IPS-18c (cell line): Measurements from ENCODE around the gene GLRA1.

ENCODE experiments used
- H3K4me3 ChIP-seq: 2 replicates; pipeline ENCODE4 v1.7.0; 2013; ENCODE audit warnings: low read depth, mild to moderate bottlenecking, low read length, moderate library complexity; ENCODE audit not compliant: insufficient read depth
- H3K9me3 ChIP-seq: one replicate; pipeline ENCODE4 v1.6.1; 2013; ENCODE audit warnings: mild to moderate bottlenecking, low read length, moderate library complexity; ENCODE audit not compliant: control insufficient read depth, insufficient read depth

GLRA1 gene

GRCh38 chr5:151926188-151926587 is 1.5 kb upstream of the GLRA1 start:
- no peaks in the 10 kb centered on the region for H3K9me3 ChIP-seq

GRCh38 chr5:151925340-151925739 is 689 bp upstream of the GLRA1 start:
- Histone ChIP-seq H3K9me3 (no peaks in the 10 kb centered on the region), H3K4me3 (peak overlapping the region; percentile 57; the same call in 1 of the 2 replicates)

More at GRCh38 chr5:151926188-151926587, 1.5 kb upstream of the GLRA1 start:
- H3K4me3 ChIP-seq, result no peak overlapping the region

GRCh38 chr5:151923866-151924476 is 680 bp downstream of the GLRA1 start:
- Histone ChIP-seq H3K4me3 (no peak overlapping the region), H3K9me3 (no peaks in the 10 kb centered on the region)

GRCh38 chr5:151921916-151922315 is 2.7 kb downstream of the GLRA1 start:
- no peak overlapping the region for H3K4me3 ChIP-seq
- no peaks in the 10 kb centered on the region for H3K9me3 ChIP-seq

- Histone ChIP-seq H3K4me3 (no peak overlapping the region), H3K9me3 (no peaks in the 10 kb centered on the region)
Observed at GRCh38 chr5:151917904-151918303, 6.7 kb downstream of the GLRA1 start.

- Histone ChIP-seq H3K9me3 (no peaks in the 10 kb centered on the region), H3K4me3 (no peak overlapping the region)
Observed at GRCh38 chr5:151913425-151913824, 11.2 kb downstream of the GLRA1 start.

GRCh38 chr5:151912360-151912759 is 12.3 kb downstream of the GLRA1 start:
- Histone ChIP-seq H3K9me3 (no peaks in the 10 kb centered on the region), H3K4me3 (no peak overlapping the region)

- no peaks in the 10 kb centered on the region for H3K9me3 ChIP-seq
- H3K4me3 ChIP-seq, result no peak overlapping the region
Observed at GRCh38 chr5:151911011-151911410, 13.6 kb downstream of the GLRA1 start.

GRCh38 chr5:151909628-151910027 is 15.0 kb downstream of the GLRA1 start:
- H3K9me3 ChIP-seq, result no peaks in the 10 kb centered on the region
- no peak overlapping the region for H3K4me3 ChIP-seq

- H3K4me3 ChIP-seq, result no peak overlapping the region
- H3K9me3 ChIP-seq, result no peaks in the 10 kb centered on the region
Observed at GRCh38 chr5:151906246-151906645, 18.4 kb downstream of the GLRA1 start.

GRCh38 chr5:151905557-151905961 is 19.1 kb downstream of the GLRA1 start:
- no peaks in the 10 kb centered on the region for H3K9me3 ChIP-seq
- H3K4me3 ChIP-seq, result no peak overlapping the region

GRCh38 chr5:151904909-151905308 is 19.7 kb downstream of the GLRA1 start:
- H3K9me3 ChIP-seq, result no peaks in the 10 kb centered on the region

GRCh38 chr5:151904127-151904526 is 20.5 kb downstream of the GLRA1 start:
- no peak overlapping the region for H3K4me3 ChIP-seq
- H3K9me3 ChIP-seq, result no peaks in the 10 kb centered on the region

More at GRCh38 chr5:151904909-151905308, 19.7 kb downstream of the GLRA1 start:
- H3K4me3 ChIP-seq, result no peak overlapping the region

- H3K4me3 ChIP-seq, result no peak overlapping the region
- no peaks in the 10 kb centered on the region for H3K9me3 ChIP-seq
Observed at GRCh38 chr5:151903243-151903653, 21.4 kb downstream of the GLRA1 start.

GRCh38 chr5:151902215-151902614 is 22.4 kb downstream of the GLRA1 start:
- H3K9me3 ChIP-seq, result no peaks in the 10 kb centered on the region

GRCh38 chr5:151901611-151902010 is 23.0 kb downstream of the GLRA1 start:
- no peak overlapping the region for H3K4me3 ChIP-seq
- H3K9me3 ChIP-seq, result no peaks in the 10 kb centered on the region

More at GRCh38 chr5:151902215-151902614, 22.4 kb downstream of the GLRA1 start:
- H3K4me3 ChIP-seq, result no peak overlapping the region

GRCh38 chr5:151900891-151901290 is 23.8 kb downstream of the GLRA1 start:
- Histone ChIP-seq H3K4me3 (no peak overlapping the region), H3K9me3 (no peaks in the 10 kb centered on the region)

GRCh38 chr5:151899399-151899798 is 25.3 kb downstream of the GLRA1 start:
- Histone ChIP-seq H3K4me3 (no peak overlapping the region), H3K9me3 (no peaks in the 10 kb centered on the region)

GRCh38 chr5:151897896-151898295 is 26.8 kb downstream of the GLRA1 start:
- H3K9me3 ChIP-seq, result no peaks in the 10 kb centered on the region

More at GRCh38 chr5:151897896-151898295, 26.8 kb downstream of the GLRA1 start:
- no peak overlapping the region for H3K4me3 ChIP-seq
